Measurements from ENCODE around the gene DNAJC15. TPM values are rescaled to one million over a fixed set of nuclear protein-coding genes. Genes with fewer than 3 reads are reported as not detected.

The DNAJC15 gene
- total RNA-seq, 2 donors from 2014 or later = 7.6 to 10.7 TPM

DNA sequence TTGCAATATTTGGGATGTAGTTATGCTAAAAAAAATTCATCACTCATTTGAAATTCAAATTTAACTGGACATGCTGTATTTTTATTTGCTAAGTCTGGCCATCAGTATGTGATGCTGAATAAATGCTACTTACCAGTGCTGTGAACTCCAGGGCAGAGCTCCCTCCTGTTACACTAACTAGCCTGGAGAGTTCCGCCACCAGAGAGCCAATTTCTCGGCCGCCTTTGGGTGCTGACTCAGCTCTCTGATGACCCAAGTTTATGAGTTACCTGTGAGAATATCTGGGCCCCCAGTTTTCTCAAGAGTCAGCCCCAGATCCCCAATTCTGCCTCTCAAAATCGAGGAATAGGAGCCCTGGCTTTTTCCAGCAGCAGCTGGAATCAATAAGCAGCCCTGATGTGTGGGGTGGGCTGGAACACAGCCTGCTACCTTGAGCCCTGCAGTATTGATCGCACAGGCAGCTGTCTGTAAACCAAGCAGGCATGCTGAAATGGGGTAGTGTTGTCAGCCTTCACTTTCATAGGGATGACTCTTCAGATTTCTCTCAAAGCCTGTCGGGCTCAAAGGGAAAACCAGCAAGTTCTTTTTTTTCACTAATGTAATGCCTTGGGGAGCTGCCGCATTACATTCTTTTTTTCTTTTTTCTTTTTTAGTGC is 113.7 kb downstream of the DNAJC15 start:
- H3K27ac ChIP-seq = no peak overlapping the region
- no peak for ATAC-seq (ENCODE audit: insufficient number of reproducible peaks, low FRiP score, low read depth)
- no peak for DNase-seq (ENCODE audit: low spot score)
- no peak overlapping the region for H3K4me3 ChIP-seq
- H3K9me3 ChIP-seq = no peaks in the 10 kb centered on the region
- TF ChIP-seq, protein P1, sequence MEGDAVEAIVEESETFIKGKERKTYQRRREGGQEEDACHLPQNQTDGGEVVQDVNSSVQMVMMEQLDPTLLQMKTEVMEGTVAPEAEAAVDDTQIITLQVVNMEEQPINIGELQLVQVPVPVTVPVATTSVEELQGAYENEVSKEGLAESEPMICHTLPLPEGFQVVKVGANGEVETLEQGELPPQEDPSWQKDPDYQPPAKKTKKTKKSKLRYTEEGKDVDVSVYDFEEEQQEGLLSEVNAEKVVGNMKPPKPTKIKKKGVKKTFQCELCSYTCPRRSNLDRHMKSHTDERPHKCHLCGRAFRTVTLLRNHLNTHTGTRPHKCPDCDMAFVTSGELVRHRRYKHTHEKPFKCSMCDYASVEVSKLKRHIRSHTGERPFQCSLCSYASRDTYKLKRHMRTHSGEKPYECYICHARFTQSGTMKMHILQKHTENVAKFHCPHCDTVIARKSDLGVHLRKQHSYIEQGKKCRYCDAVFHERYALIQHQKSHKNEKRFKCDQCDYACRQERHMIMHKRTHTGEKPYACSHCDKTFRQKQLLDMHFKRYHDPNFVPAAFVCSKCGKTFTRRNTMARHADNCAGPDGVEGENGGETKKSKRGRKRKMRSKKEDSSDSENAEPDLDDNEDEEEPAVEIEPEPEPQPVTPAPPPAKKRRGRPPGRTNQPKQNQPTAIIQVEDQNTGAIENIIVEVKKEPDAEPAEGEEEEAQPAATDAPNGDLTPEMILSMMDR (IDR thresholded peaks at IDR 0.05) = no peak
- no peaks in the 10 kb centered on the region for H3K27me3 ChIP-seq (replicated peaks; ENCODE audit: insufficient read depth)
- H3K4me1 ChIP-seq (ENCODE audit: control insufficient read depth in 1 of 2, low read depth in 2 of 2) = no peaks in the 10 kb centered on the region
- H3K36me3 ChIP-seq = no peaks in the 10 kb centered on the region

DNA sequence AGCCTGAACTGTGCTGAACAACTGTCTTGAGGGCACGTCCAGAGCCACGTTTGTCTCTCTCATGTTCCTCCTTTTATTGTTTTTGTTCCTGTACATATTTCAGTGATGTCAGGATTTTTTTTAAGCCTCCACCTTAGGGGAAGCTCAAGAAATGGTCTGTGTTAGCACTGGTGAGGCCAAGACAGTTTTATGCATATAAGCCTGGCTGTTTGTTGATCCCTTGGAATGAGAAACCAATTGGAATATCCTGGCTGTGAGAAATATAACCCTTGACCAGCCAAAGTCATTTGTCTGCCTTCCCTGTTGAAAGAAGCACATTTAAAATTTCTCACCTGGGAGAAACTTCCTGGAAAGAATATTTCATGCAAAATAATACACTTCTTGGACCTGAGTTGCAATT is 115.8 kb downstream of the DNAJC15 start:
- TF ChIP-seq, protein P1 (IDR thresholded peaks at IDR 0.05) = no peak
- no peak for ATAC-seq (ENCODE audit: insufficient number of reproducible peaks, low FRiP score, low read depth)
- no peaks in the 10 kb centered on the region for H3K4me1 ChIP-seq (ENCODE audit: control insufficient read depth in 1 of 2, low read depth in 2 of 2)

DNA sequence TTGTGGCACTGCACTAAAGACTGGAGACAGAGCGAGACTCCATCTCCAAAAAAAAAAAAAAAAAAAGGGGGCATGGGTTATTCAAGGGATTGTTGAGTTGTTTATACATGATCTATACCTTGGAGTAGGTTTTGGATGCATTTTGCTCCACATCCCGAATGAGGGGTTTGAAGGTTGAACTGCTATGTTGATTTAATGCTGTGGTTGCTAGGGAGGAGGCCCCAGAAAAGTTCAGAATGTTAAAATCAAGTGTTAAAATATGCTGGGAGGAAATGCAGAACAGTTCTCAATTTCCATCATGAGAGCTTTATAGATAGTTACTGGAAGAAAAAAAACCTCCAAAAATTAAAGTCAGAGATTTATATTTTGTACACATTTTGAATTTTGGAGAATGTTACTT is 116.5 kb downstream of the DNAJC15 start:
- TF ChIP-seq, protein P1 (IDR thresholded peaks at IDR 0.05) = no peak
- Histone ChIP-seq H3K4me3 (no peak overlapping the region), H3K27ac (no peak overlapping the region), H3K4me1 (ENCODE audit: control insufficient read depth in 1 of 2, low read depth in 2 of 2) (no peaks in the 10 kb centered on the region), H3K9me3 (no peaks in the 10 kb centered on the region), H3K36me3 (no peaks in the 10 kb centered on the region), H3K27me3 (replicated peaks; ENCODE audit: insufficient read depth) (no peaks in the 10 kb centered on the region)
- DNase-seq (ENCODE audit: low spot score) (no peak), ATAC-seq (ENCODE audit: insufficient number of reproducible peaks, low FRiP score, low read depth) (no peak)

More for the DNA sequence above, 115.8 kb downstream of the DNAJC15 start:
- Histone ChIP-seq H3K9me3 (no peaks in the 10 kb centered on the region), H3K36me3 (no peaks in the 10 kb centered on the region), H3K4me3 (no peak overlapping the region), H3K27ac (no peak overlapping the region), H3K27me3 (replicated peaks; ENCODE audit: insufficient read depth) (no peaks in the 10 kb centered on the region)
- no peak for DNase-seq (ENCODE audit: low spot score)

DNA sequence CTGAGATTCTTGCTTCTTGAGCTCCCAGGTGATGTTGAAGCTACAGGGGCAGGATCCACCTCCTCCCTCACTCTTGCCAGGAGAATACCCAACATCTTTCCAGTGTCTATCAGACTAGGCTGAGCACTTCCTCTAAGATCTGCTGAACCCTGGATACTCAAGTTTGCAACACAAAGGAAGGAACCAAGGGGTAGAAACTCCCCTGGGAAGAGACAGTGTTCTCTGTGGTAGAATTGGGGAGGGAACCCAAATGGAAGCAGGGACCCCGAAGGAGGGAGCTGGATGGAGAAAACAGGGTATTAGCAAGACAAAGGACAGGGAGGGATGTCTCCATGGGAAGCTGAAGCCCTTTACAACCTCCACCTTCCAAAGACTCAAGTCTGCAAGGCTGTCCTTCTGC is 117.6 kb downstream of the DNAJC15 start:
- TF ChIP-seq, protein P1 (IDR thresholded peaks at IDR 0.05) = no peak
- H3K4me3 ChIP-seq = no peak overlapping the region
- ATAC-seq (ENCODE audit: insufficient number of reproducible peaks, low FRiP score, low read depth) (no peak), DNase-seq (ENCODE audit: low spot score) (no peak)
- H3K27me3 ChIP-seq (replicated peaks; ENCODE audit: insufficient read depth) = no peaks in the 10 kb centered on the region
- H3K27ac ChIP-seq = no peak overlapping the region
- H3K4me1 ChIP-seq (ENCODE audit: control insufficient read depth in 1 of 2, low read depth in 2 of 2) = no peaks in the 10 kb centered on the region
- H3K36me3 ChIP-seq = no peaks in the 10 kb centered on the region
- no peaks in the 10 kb centered on the region for H3K9me3 ChIP-seq

DNA sequence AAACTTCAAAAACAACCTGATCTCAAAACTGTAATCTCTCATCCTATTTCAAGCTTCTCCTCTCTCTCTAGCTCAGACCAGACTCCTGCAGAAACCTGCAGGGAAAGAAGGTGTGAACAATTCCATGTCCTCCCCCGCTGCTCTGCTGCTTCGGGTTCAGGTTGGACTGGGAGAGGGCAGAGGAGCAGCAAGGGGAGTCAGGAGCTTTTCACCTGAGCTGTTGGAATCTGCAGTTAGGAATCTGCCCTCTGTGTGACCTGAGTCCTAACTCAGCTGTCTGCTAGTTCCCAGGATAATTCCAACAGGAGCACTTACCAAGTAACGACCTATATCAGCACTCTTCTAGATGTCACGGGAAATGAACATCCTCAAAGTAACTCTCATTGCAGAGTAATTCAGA is 118.3 kb downstream of the DNAJC15 start:
- Histone ChIP-seq H3K9me3 (no peaks in the 10 kb centered on the region), H3K4me1 (ENCODE audit: control insufficient read depth in 1 of 2, low read depth in 2 of 2) (no peaks in the 10 kb centered on the region), H3K27ac (no peak overlapping the region), H3K4me3 (no peak overlapping the region), H3K36me3 (no peaks in the 10 kb centered on the region), H3K27me3 (replicated peaks; ENCODE audit: insufficient read depth) (no peaks in the 10 kb centered on the region)
- TF ChIP-seq, protein P1 (IDR thresholded peaks at IDR 0.05) = no peak
- no peak for ATAC-seq (ENCODE audit: insufficient number of reproducible peaks, low FRiP score, low read depth)
- no peak for DNase-seq (ENCODE audit: low spot score)
